ENCODE data around the gene PRPF18. TPM values are rescaled to one million over a fixed set of nuclear protein-coding genes. Genes with fewer than 3 reads are reported as not detected.

Gene PRPF18
- polyA plus RNA-seq, 1 donor from 2014 or later = 56.7 TPM

Other genes with a start within 250 kb of the PRPF18 start
- gene SEPHS1, start 238.7 kb upstream of the PRPF18 start, polyA plus RNA-seq = 61.0 and 76.3 TPM in 2 replicates
- gene BEND7, start 58.0 kb upstream of the PRPF18 start, polyA plus RNA-seq = 4.5 and 5.1 TPM in 2 replicates